ENCODE results near the gene FFAR1.

DNA sequence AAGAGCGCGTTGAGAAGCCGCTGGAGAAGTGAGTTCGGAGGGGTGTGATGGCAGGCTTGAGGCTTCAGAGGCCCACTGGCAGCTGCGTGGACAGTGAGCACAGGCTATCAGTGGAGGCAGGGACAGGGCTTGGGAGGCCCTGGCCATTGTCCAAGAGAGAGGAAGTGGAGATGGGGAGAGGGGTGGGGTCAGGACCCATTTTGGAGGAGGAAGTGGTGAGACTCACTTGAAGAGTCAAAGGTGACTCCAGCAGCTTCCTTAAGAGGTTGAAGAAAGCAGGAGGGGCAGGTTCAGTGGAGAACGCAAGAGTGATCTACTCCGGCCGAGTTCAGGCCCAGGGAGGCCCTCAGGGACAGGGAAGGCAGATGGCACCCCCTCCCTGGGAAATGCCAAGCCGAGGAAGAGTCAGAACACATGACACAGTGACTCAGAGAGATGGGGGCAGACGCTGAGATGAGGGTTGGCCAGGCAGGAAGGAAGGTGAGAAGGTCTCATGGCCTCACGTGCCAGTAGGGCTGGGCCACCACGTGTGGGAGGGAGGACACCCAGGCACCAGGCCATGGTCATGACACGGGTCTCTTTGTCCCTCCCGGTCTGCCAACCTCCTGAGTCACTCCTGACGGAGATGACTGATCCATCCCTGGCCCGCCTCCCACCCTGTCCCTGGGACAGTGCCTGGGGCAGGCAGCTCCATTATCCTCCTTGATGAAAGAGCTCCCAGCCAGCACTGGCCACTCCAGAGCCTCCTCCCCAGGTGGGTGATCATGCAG is 28.8 kb upstream of the FFAR1 start:
- TF ChIP-seq, protein P1, sequence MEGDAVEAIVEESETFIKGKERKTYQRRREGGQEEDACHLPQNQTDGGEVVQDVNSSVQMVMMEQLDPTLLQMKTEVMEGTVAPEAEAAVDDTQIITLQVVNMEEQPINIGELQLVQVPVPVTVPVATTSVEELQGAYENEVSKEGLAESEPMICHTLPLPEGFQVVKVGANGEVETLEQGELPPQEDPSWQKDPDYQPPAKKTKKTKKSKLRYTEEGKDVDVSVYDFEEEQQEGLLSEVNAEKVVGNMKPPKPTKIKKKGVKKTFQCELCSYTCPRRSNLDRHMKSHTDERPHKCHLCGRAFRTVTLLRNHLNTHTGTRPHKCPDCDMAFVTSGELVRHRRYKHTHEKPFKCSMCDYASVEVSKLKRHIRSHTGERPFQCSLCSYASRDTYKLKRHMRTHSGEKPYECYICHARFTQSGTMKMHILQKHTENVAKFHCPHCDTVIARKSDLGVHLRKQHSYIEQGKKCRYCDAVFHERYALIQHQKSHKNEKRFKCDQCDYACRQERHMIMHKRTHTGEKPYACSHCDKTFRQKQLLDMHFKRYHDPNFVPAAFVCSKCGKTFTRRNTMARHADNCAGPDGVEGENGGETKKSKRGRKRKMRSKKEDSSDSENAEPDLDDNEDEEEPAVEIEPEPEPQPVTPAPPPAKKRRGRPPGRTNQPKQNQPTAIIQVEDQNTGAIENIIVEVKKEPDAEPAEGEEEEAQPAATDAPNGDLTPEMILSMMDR (IDR thresholded peaks at IDR 0.05), result no peak
- TF ChIP-seq POLR2A (IDR thresholded peaks at IDR 0.05), result no peak
